HCT116 (cell line): ENCODE data around the gene OSCP1.

Experiments used
- EZH2 ChIP-seq: fragments of 200-600 bp; sonication (generic); IDR thresholded peaks from 2 replicates; pipeline ENCODE4 v1.6.1; 2017; ENCODE audit warnings: antibody characterized with exemption, mixed run types
- EZH2phosphoT487 ChIP-seq: fragments of 200-600 bp; IDR thresholded peaks from 2 replicates; pipeline ENCODE4 v1.6.1; 2018; ENCODE audit warnings: antibody characterized with exemption, borderline replicate concordance
- JUND ChIP-seq: IDR thresholded peaks from 2 replicates; pipeline ENCODE4 v1.6.1; 2012
- POLR2A ChIP-seq: IDR thresholded peaks from 2 replicates; pipeline ENCODE4 v1.7.0; 2011; ENCODE audit warnings: borderline replicate concordance; ENCODE audit not compliant: insufficient read depth, insufficient read length; ENCODE audit errors: extremely low read depth
- POLR2AphosphoS5 ChIP-seq: IDR thresholded peaks from 2 replicates; pipeline ENCODE4 v1.6.1; 2011; ENCODE audit warnings: mild to moderate bottlenecking, low read depth, low read length, moderate library complexity
- RAD21 ChIP-seq: IDR thresholded peaks from 2 replicates; pipeline ENCODE4 v1.6.1; 2012; ENCODE audit warnings: low read depth, mild to moderate bottlenecking
- SIN3A ChIP-seq: IDR thresholded peaks from 2 replicates; pipeline ENCODE4 v1.6.1; 2012; ENCODE audit warnings: low read depth
- TCF7L2 ChIP-seq: IDR thresholded peaks from 2 replicates; pipeline ENCODE4 v1.7.0; 2011; ENCODE audit warnings: borderline replicate concordance, inconsistent platforms; ENCODE audit not compliant: insufficient read depth, insufficient read length; ENCODE audit errors: extremely low read depth
- YY1 ChIP-seq: IDR thresholded peaks from 2 replicates; pipeline ENCODE4 v1.6.1; 2011; ENCODE audit warnings: low read length, low read depth, moderate library complexity, mild to moderate bottlenecking; ENCODE audit not compliant: insufficient replicate concordance; ENCODE audit errors: extremely low read depth
- ZNF274 ChIP-seq: fragments of 200-500 bp; sonication (Bioruptor generic); IDR thresholded peaks from 2 replicates; pipeline ENCODE4 v1.6.1; 2014; ENCODE audit warnings: mild to moderate bottlenecking, low read depth, low read length, inconsistent platforms
- TF ChIP-seq, protein P1 (sequence below): IDR thresholded peaks from 2 replicates; pipeline ENCODE4 v1.6.1; 2012
- TF ChIP-seq, protein P2 (sequence below), 3 experiments: fragments of 200-600 bp in 1 of 3; sonication (generic) in 1 of 3; IDR thresholded peaks in 2 of 3; conservative IDR thresholded peaks in 1 of 3; 2 replicates each; pipeline ENCODE4 v1.5.1; 2012 to 2017; ENCODE audit warnings: low read depth in 2 of 3, low read length in 2 of 3, antibody characterized with exemption in 1 of 3, borderline replicate concordance in 1 of 3, control low read depth in 1 of 3, mild to moderate bottlenecking in 1 of 3, mixed read lengths in 1 of 3, mixed run types in 1 of 3, moderate library complexity in 1 of 3; ENCODE audit not compliant: insufficient read depth in 1 of 3
- TF ChIP-seq, protein P3 (sequence below): IDR thresholded peaks from 2 replicates; pipeline ENCODE4 v1.6.1; 2012; ENCODE audit warnings: low read depth
- TF ChIP-seq, protein P4 (sequence below): IDR thresholded peaks from 2 replicates; pipeline ENCODE4 v1.6.1; 2011; ENCODE audit warnings: mild to moderate bottlenecking, low read length, moderate library complexity; ENCODE audit not compliant: insufficient replicate concordance; ENCODE audit errors: extremely low read depth

DNA sequence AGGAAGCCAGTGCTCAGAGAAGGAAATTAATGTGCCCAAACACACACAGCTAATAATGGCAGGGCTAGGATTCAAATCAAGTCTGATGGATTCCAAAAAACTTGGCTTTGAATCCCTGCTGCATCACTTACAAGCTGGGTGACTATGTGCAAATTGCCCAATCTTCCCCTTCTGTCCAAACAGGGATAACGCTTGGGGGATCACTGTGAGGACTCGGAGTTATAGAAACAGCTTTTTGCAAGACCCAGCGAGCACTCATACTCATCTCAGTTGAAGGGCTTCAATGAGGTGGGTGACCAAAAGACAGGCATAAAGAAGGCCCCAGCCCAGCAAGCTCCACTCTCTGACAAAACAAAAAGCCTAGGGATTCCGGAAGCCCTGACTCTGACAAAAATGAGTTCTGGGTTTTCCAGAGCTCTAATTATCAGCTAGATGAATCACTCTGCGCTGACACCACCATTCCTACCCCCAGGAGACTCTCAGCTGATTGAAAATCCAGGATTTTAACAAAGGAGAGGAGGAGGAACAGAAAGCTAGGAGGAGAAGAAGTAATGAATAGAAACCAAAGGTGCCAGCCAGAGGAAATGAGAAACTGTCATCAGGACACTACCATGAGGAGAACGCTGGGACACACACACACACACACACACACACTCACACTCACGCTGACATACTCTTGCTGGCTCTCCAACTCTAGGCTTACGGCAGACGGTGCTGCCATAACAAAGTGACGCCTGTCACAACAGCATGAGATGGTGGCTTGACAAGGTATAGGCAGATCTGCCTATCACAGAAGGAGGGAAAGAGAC, 62.9 kb downstream of the OSCP1 start:
- TF ChIP-seq YY1 (no peak), POLR2A (no peak), EZH2phosphoT487 (no peak), EZH2 (no peak), ZNF274 (no peak), TCF7L2 (no peak), RAD21 (no peak), JUND (no peak), POLR2AphosphoS5 (no peak), SIN3A (no peak)
- TF ChIP-seq, protein P1, sequence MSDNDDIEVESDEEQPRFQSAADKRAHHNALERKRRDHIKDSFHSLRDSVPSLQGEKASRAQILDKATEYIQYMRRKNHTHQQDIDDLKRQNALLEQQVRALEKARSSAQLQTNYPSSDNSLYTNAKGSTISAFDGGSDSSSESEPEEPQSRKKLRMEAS = no peak
- TF ChIP-seq, protein P2, sequence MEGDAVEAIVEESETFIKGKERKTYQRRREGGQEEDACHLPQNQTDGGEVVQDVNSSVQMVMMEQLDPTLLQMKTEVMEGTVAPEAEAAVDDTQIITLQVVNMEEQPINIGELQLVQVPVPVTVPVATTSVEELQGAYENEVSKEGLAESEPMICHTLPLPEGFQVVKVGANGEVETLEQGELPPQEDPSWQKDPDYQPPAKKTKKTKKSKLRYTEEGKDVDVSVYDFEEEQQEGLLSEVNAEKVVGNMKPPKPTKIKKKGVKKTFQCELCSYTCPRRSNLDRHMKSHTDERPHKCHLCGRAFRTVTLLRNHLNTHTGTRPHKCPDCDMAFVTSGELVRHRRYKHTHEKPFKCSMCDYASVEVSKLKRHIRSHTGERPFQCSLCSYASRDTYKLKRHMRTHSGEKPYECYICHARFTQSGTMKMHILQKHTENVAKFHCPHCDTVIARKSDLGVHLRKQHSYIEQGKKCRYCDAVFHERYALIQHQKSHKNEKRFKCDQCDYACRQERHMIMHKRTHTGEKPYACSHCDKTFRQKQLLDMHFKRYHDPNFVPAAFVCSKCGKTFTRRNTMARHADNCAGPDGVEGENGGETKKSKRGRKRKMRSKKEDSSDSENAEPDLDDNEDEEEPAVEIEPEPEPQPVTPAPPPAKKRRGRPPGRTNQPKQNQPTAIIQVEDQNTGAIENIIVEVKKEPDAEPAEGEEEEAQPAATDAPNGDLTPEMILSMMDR (IDR thresholded peaks at IDR 0.05 in 2 of 3, conservative IDR thresholded peaks at IDR 0.05 in 1 of 3; ENCODE audit: borderline replicate concordance in 1 of 3, insufficient read depth in 1 of 3, low read depth in 2 of 3, low read length in 2 of 3) = no peak
- TF ChIP-seq, protein P3, sequence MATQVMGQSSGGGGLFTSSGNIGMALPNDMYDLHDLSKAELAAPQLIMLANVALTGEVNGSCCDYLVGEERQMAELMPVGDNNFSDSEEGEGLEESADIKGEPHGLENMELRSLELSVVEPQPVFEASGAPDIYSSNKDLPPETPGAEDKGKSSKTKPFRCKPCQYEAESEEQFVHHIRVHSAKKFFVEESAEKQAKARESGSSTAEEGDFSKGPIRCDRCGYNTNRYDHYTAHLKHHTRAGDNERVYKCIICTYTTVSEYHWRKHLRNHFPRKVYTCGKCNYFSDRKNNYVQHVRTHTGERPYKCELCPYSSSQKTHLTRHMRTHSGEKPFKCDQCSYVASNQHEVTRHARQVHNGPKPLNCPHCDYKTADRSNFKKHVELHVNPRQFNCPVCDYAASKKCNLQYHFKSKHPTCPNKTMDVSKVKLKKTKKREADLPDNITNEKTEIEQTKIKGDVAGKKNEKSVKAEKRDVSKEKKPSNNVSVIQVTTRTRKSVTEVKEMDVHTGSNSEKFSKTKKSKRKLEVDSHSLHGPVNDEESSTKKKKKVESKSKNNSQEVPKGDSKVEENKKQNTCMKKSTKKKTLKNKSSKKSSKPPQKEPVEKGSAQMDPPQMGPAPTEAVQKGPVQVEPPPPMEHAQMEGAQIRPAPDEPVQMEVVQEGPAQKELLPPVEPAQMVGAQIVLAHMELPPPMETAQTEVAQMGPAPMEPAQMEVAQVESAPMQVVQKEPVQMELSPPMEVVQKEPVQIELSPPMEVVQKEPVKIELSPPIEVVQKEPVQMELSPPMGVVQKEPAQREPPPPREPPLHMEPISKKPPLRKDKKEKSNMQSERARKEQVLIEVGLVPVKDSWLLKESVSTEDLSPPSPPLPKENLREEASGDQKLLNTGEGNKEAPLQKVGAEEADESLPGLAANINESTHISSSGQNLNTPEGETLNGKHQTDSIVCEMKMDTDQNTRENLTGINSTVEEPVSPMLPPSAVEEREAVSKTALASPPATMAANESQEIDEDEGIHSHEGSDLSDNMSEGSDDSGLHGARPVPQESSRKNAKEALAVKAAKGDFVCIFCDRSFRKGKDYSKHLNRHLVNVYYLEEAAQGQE = no peak
- TF ChIP-seq, protein P4, sequence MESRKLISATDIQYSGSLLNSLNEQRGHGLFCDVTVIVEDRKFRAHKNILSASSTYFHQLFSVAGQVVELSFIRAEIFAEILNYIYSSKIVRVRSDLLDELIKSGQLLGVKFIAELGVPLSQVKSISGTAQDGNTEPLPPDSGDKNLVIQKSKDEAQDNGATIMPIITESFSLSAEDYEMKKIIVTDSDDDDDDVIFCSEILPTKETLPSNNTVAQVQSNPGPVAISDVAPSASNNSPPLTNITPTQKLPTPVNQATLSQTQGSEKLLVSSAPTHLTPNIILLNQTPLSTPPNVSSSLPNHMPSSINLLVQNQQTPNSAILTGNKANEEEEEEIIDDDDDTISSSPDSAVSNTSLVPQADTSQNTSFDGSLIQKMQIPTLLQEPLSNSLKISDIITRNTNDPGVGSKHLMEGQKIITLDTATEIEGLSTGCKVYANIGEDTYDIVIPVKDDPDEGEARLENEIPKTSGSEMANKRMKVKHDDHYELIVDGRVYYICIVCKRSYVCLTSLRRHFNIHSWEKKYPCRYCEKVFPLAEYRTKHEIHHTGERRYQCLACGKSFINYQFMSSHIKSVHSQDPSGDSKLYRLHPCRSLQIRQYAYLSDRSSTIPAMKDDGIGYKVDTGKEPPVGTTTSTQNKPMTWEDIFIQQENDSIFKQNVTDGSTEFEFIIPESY = no peak
